SU-DHL-6 (cell line): ENCODE results near the gene MAP3K7CL.

ENCODE experiments used
- H2AFZ ChIP-seq: fragments of 200-600 bp; sonication (generic); 2 replicates; pipeline ENCODE4 v1.6.1; 2014; ENCODE audit warnings: low read depth, mild to moderate bottlenecking, moderate library complexity, mixed read lengths, antibody characterized with exemption, low read length; ENCODE audit not compliant: severe bottlenecking
- H3F3A ChIP-seq: fragments of 200-600 bp; shearing (Covaris generic); 2 replicates; pipeline ENCODE4 v1.6.0; 2016; ENCODE audit warnings: antibody characterized with exemption, mild to moderate bottlenecking; ENCODE audit not compliant: insufficient read depth
- H3K27ac ChIP-seq: fragments of 200-600 bp; sonication (generic); 2 replicates; pipeline ENCODE4 v1.5.1; 2016; ENCODE audit warnings: low read depth, mild to moderate bottlenecking, low read length, moderate library complexity, mixed read lengths
- H3K27me3 ChIP-seq: fragments of 200-600 bp; sonication (generic), shearing (Covaris generic); 2 replicates; pipeline ENCODE4 v1.6.0; 2014; ENCODE audit warnings: mild to moderate bottlenecking, low read length
- H3K36me3 ChIP-seq: fragments of 200-600 bp; sonication (generic); 2 replicates; pipeline ENCODE4 v1.6.1; 2014; ENCODE audit warnings: mild to moderate bottlenecking, low read length, mixed read lengths
- H3K4me2 ChIP-seq: fragments of 300-600, 200-600 bp; shearing (Covaris generic), sonication (generic); 2 replicates; pipeline ENCODE4 v1.6.0; 2014; ENCODE audit warnings: low read length, low read depth, mild to moderate bottlenecking; ENCODE audit not compliant: poor library complexity, severe bottlenecking
- H3K4me3 ChIP-seq: fragments of 200-600 bp; sonication (generic); 2 replicates; pipeline ENCODE4 v1.5.1; 2014; ENCODE audit warnings: antibody characterized with exemption, low read length, mild to moderate bottlenecking, mixed read lengths; ENCODE audit not compliant: insufficient read depth, poor library complexity, severe bottlenecking
- H3K79me2 ChIP-seq: fragments of 200-600 bp; sonication (generic); 2 replicates; pipeline ENCODE4 v1.6.1; 2014; ENCODE audit warnings: mild to moderate bottlenecking, low read length, moderate library complexity; ENCODE audit not compliant: insufficient read depth
- H3K9ac ChIP-seq: fragments of 200-600 bp; sonication (generic); 2 replicates; pipeline ENCODE4 v1.7.0; 2014; ENCODE audit warnings: mild to moderate bottlenecking, low read length
- H3K9me2 ChIP-seq: fragments of 200-600 bp; sonication (generic); replicated peaks from 2 replicates; pipeline ENCODE4 v1.6.1; 2014; ENCODE audit warnings: low read length; ENCODE audit not compliant: insufficient read depth
- H3K9me3 ChIP-seq: fragments of 200-600 bp; sonication (generic); 2 replicates; pipeline ENCODE4 v1.6.1; 2014; ENCODE audit warnings: low read length, mixed read lengths; ENCODE audit not compliant: insufficient read depth
- H4K20me1 ChIP-seq: fragments of 200-600 bp; sonication (generic); 2 replicates; pipeline ENCODE4 v1.6.1; 2014; ENCODE audit warnings: low read depth, mild to moderate bottlenecking, antibody characterized with exemption, low read length, moderate library complexity, mixed read lengths
- CTCF ChIP-seq: fragments of 200-600 bp; sonication (generic); IDR thresholded peaks from one replicate; pipeline ENCODE4 v1.5.1; 2017; ENCODE audit warnings: antibody characterized with exemption, mild to moderate bottlenecking, low read length, moderate library complexity; ENCODE audit not compliant: insufficient read depth, poor library complexity, severe bottlenecking
- EZH2phosphoT487 ChIP-seq: fragments of 200-600 bp; sonication (generic), shearing (Covaris generic); conservative IDR thresholded peaks from 2 replicates; pipeline ENCODE4 v1.6.1; 2018; ENCODE audit warnings: mild to moderate bottlenecking, antibody characterized with exemption, low read length, moderate library complexity, mixed read lengths

The MAP3K7CL gene

GRCh38 chr21:29193901-29194300, 63.5 kb downstream of the MAP3K7CL start:
- Histone ChIP-seq H3K27ac (no peak overlapping the region), H3K9me3 (no peaks in the 10 kb centered on the region), H4K20me1 (no peaks in the 10 kb centered on the region), H3K79me2 (no peaks in the 10 kb centered on the region), H3K4me3 (no peak overlapping the region), H2AFZ (no peak overlapping the region), H3K36me3 (no peaks in the 10 kb centered on the region), H3K27me3 (no peaks in the 10 kb centered on the region), H3K4me2 (no peak overlapping the region), H3K9ac (no peak overlapping the region), H3F3A (no peaks in the 10 kb centered on the region), H3K9me2 (no peaks in the 10 kb centered on the region)
- no peak for TF ChIP-seq EZH2phosphoT487
- TF ChIP-seq CTCF: no peak

DNA sequence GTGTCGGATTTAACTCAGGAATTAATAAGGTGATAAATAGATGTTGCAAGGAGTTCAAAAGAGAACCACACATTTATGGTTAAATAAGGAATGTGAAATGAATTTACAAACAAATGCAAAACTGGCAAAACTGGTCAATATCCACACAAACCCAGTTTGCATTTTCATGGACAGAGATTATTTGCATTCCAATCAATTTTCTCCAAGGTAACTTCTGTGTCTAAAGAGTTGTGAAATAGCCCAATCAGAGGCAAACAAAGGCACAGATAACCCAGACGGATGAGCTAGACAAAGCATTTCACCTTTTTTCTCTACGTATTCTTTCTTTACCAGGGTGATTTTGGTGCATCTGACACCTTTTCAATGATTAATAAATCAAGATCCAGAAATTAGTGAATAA, 63.9 kb downstream of the MAP3K7CL start:
- no peaks in the 10 kb centered on the region for H4K20me1 ChIP-seq
- no peak overlapping the region for H3K27ac ChIP-seq
- H3K36me3 ChIP-seq: no peaks in the 10 kb centered on the region
- H3K9me3 ChIP-seq: no peaks in the 10 kb centered on the region
- no peaks in the 10 kb centered on the region for H3K9me2 ChIP-seq
- no peak overlapping the region for H3K9ac ChIP-seq
- no peak overlapping the region for H3K4me2 ChIP-seq
- H2AFZ ChIP-seq: no peak overlapping the region
- H3K27me3 ChIP-seq: no peaks in the 10 kb centered on the region
- no peak overlapping the region for H3K4me3 ChIP-seq
- TF ChIP-seq CTCF: no peak
- H3K79me2 ChIP-seq: no peaks in the 10 kb centered on the region
- H3F3A ChIP-seq: no peaks in the 10 kb centered on the region

GRCh38 chr21:29194847-29195246, 64.4 kb downstream of the MAP3K7CL start:
- TF ChIP-seq CTCF (no peak), EZH2phosphoT487 (no peak)
- Histone ChIP-seq H2AFZ (no peak overlapping the region), H3K27ac (no peak overlapping the region)

More at GRCh38 chr21:29194847-29195246, 64.4 kb downstream of the MAP3K7CL start:
- no peak overlapping the region for H3K4me3 ChIP-seq
- H3K9ac ChIP-seq: no peak overlapping the region
- H3K4me2 ChIP-seq: no peak overlapping the region
- H4K20me1 ChIP-seq: no peaks in the 10 kb centered on the region
- no peaks in the 10 kb centered on the region for H3K36me3 ChIP-seq
- no peaks in the 10 kb centered on the region for H3K9me2 ChIP-seq
- no peaks in the 10 kb centered on the region for H3K79me2 ChIP-seq
- H3F3A ChIP-seq: no peaks in the 10 kb centered on the region
- H3K27me3 ChIP-seq: no peaks in the 10 kb centered on the region
- no peaks in the 10 kb centered on the region for H3K9me3 ChIP-seq
